ENCODE data around the gene RADX. TPM values are rescaled to one million over a fixed set of nuclear protein-coding genes. Genes with fewer than 3 reads are reported as not detected.

The RADX gene
- polyA plus RNA-seq, 1 of the 3 experiments (the other 2 are of a cell fraction), result not detected

GRCh38 chrX:106716463-106716862, 104.7 kb downstream of the RADX start (continued):
- TF ChIP-seq REST (IDR thresholded peaks at IDR 0.05; ENCODE audit: low read depth, low read length) (no peak), RAD21 (IDR thresholded peaks at IDR 0.05; ENCODE audit: low read length) (no peak)

- WGBS (ENCODE audit: low lambda C conversion rate), result 7% methylated on average over 4 of the region's 4 CpGs
- no peak for TF ChIP-seq NRF1 (IDR thresholded peaks at IDR 0.05; ENCODE audit: low read depth, low read length)
- TF ChIP-seq YY1 (IDR thresholded peaks at IDR 0.05; ENCODE audit: low read depth), result no peak
- no peak for TF ChIP-seq ELF1 (IDR thresholded peaks at IDR 0.05)
- no peak for TF ChIP-seq CHD2 (IDR thresholded peaks at IDR 0.05; ENCODE audit: low read length, partially characterized antibody)
- TF ChIP-seq EZH2phosphoT487 (IDR thresholded peaks at IDR 0.05; ENCODE audit: borderline replicate concordance, low read depth), result no peak
- no peak for TF ChIP-seq JUND (IDR thresholded peaks at IDR 0.05)
- no peak for TF ChIP-seq FOXM1 (IDR thresholded peaks at IDR 0.05; ENCODE audit: low read depth)
- TF ChIP-seq ZBTB33 (IDR thresholded peaks at IDR 0.05; ENCODE audit: borderline replicate concordance, low read depth), result no peak
- TF ChIP-seq TAF1 (IDR thresholded peaks at IDR 0.05; ENCODE audit: borderline replicate concordance, low read depth, low read length), result no peak
- no peak for TF ChIP-seq GABPA (IDR thresholded peaks at IDR 0.05; ENCODE audit: low read depth)
- no peak for TF ChIP-seq MXI1 (IDR thresholded peaks at IDR 0.05; ENCODE audit: low read depth, low read length)
- TF ChIP-seq IRF3 (IDR thresholded peaks at IDR 0.05; ENCODE audit: low read depth, low read length), result no peak
- TF ChIP-seq EP300 (IDR thresholded peaks at IDR 0.05; ENCODE audit: borderline replicate concordance in 1 of 2, low read depth in 1 of 2, low read length in 1 of 2), result no peak
- TF ChIP-seq TCF12 (IDR thresholded peaks at IDR 0.05), result no peak
- no peak for TF ChIP-seq GATA2 (CRISPR knock-in tag; IDR thresholded peaks at IDR 0.05)
- TF ChIP-seq FOXJ3 (CRISPR knock-in tag; IDR thresholded peaks at IDR 0.05), result no peak
- TF ChIP-seq USF1 (IDR thresholded peaks at IDR 0.05; ENCODE audit: borderline replicate concordance, low read depth), result no peak
- TF ChIP-seq SMC3 (IDR thresholded peaks at IDR 0.05; ENCODE audit: low read depth, low read length), result no peak
- TF ChIP-seq NFIC (IDR thresholded peaks at IDR 0.05; ENCODE audit: borderline replicate concordance), result no peak
- H3K79me2 ChIP-seq (ENCODE audit: insufficient read depth), result no peaks in the 10 kb centered on the region
- H3K27me3 ChIP-seq (ENCODE audit: insufficient read depth), result peaks cover 64% of the 10 kb centered on the region
- H3K36me3 ChIP-seq (replicated peaks in 1 of 2; ENCODE audit: control insufficient read depth in 1 of 2, insufficient read depth in 2 of 2, low read length in 1 of 2), result no peaks in the 10 kb centered on the region
- H3K27ac ChIP-seq (ENCODE audit: low read depth in 2 of 2, low read length in 1 of 2), result no peak overlapping the region
- no peaks in the 10 kb centered on the region for H4K20me1 ChIP-seq (ENCODE audit: insufficient read depth)
- DNase-seq, result no peak
- no peaks in the 10 kb centered on the region for H3K4me1 ChIP-seq (ENCODE audit: control insufficient read depth in 1 of 2, insufficient read depth in 2 of 2, low read depth in 1 of 2, low read length in 1 of 2)
- POLR2A ChIA-PET, result no interaction called here
- H2AFZ ChIP-seq (ENCODE audit: low read depth), result no peak overlapping the region
- CTCF ChIA-PET, result no interaction called here
- H3K9ac ChIP-seq, result no peak overlapping the region
- H3K4me3 ChIP-seq (ENCODE audit: low read depth in 2 of 2, low read length in 1 of 2), result no peak overlapping the region
- H3F3A ChIP-seq (replicated peaks; ENCODE audit: insufficient read depth), result no peaks in the 10 kb centered on the region
- H3K9me2 ChIP-seq, result no peaks in the 10 kb centered on the region
- no peak overlapping the region for H3K4me2 ChIP-seq
- H3K9me3 ChIP-seq, result no peaks in the 10 kb centered on the region
Measured at GRCh38 chrX:106718709-106719108, 106.9 kb downstream of the RADX start.

Measured in SK-N-SH (cell line).